ENCODE measurements around the gene CPTP.

DNA sequence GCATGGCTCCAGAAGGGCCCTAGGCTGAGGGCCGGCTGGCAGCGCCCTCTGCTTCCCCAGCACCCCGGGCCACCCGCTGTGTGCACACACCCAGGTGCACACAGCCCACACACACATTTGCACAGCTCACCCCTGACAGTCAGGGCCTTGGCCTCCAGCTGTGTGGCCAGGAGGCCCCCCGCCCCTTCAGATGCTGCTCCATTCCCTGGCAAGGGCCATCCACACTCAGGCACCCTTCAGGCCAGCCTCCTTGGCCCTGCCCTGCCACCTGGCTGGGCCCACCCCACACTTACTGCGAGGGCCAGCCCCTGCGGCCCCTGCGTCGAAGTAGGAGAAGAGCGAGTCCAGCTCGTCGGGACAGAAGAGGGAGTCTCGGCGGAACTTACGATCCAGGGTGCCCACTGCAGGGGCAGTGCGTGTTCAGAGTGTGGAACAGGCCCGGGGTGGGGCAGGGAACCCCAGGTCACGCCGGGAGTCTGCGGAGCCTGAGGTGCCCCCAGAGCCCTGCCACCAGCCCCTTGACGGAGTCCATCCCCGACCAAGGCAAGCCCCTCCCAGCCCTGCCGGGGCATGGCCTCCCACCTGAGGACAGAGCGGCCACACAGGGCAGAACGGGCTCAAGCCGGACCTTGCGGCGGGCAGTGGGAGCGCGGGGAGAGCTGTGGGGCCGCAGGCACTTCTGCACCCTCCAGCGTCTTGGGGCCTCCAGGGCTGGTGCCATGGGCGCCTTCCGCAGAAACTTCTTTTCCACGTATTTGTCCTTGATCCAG, 29.3 kb upstream of the CPTP start:
- TF ChIP-seq, protein P1, sequence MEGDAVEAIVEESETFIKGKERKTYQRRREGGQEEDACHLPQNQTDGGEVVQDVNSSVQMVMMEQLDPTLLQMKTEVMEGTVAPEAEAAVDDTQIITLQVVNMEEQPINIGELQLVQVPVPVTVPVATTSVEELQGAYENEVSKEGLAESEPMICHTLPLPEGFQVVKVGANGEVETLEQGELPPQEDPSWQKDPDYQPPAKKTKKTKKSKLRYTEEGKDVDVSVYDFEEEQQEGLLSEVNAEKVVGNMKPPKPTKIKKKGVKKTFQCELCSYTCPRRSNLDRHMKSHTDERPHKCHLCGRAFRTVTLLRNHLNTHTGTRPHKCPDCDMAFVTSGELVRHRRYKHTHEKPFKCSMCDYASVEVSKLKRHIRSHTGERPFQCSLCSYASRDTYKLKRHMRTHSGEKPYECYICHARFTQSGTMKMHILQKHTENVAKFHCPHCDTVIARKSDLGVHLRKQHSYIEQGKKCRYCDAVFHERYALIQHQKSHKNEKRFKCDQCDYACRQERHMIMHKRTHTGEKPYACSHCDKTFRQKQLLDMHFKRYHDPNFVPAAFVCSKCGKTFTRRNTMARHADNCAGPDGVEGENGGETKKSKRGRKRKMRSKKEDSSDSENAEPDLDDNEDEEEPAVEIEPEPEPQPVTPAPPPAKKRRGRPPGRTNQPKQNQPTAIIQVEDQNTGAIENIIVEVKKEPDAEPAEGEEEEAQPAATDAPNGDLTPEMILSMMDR (IDR thresholded peaks at IDR 0.05; ENCODE audit: insufficient read depth, low read length, poor library complexity, severe bottlenecking), result no peak
- no peak for TF ChIP-seq EZH2phosphoT487 (conservative IDR thresholded peaks at IDR 0.05; ENCODE audit: low read length)
